ENCODE data around the gene SEC61G. TPM values are rescaled to one million over a fixed set of nuclear protein-coding genes. Genes with fewer than 3 reads are reported as not detected.

Gene SEC61G
- total RNA-seq, 1 experiment from 2014 or later = 208 TPM

- H3K27ac Mint-ChIP-seq = no peak overlapping the region
- H3K9me3 Mint-ChIP-seq = peaks cover 33% of the 10 kb centered on the region
- ChIA-PET CTCF (no interaction called here), POLR2A (no interaction called here)
- peaks cover 31% of the 10 kb centered on the region for H3K36me3 Mint-ChIP-seq
- peaks cover 57% of the 10 kb centered on the region for H3K27me3 Mint-ChIP-seq (ENCODE audit: low read depth)
- H3K4me1 Mint-ChIP-seq = peaks cover 32% of the 10 kb centered on the region
- no peak for DNase-seq (ENCODE audit: low spot score)
- no peak for ATAC-seq
- TF ChIP-seq JUN (CRISPR knock-in tag; IDR thresholded peaks at IDR 0.05) (no peak), CBFB (CRISPR knock-in tag; IDR thresholded peaks at IDR 0.05; ENCODE audit: low read depth) (no peak), STAT6 (CRISPR knock-in tag; conservative IDR thresholded peaks at IDR 0.05; ENCODE audit: low read depth) (no peak), ETV6 (CRISPR knock-in tag; IDR thresholded peaks at IDR 0.05) (no peak), SP1 (CRISPR knock-in tag; conservative IDR thresholded peaks at IDR 0.05) (no peak), ZBTB21 (CRISPR knock-in tag; IDR thresholded peaks at IDR 0.05; ENCODE audit: borderline replicate concordance) (no peak), USF1 (CRISPR knock-in tag; IDR thresholded peaks at IDR 0.05) (no peak)
- no peak overlapping the region for H3K4me3 Mint-ChIP-seq
These were observed 19.2 kb upstream of the SEC61G start for GRCh38 chr7:54778166-54778565.

- Mint-ChIP-seq H3K27ac (no peak overlapping the region), H3K4me3 (no peak overlapping the region), H3K27me3 (ENCODE audit: low read depth) (peaks cover 41% of the 10 kb centered on the region), H3K4me1 (peaks cover 5% of the 10 kb centered on the region), H3K36me3 (peaks cover 31% of the 10 kb centered on the region), H3K9me3 (peaks cover 33% of the 10 kb centered on the region)
- ChIA-PET POLR2A (no interaction called here), CTCF (interaction anchor here (0.6 to 2.9 kb wide), 4 partner anchors 13 to 480 kb away, joined by 3 to 22 read pairs (median 4); no protein-coding TSS in a partner anchor)
- ATAC-seq = no peak
- DNase-seq (ENCODE audit: low spot score) = no peak
- TF ChIP-seq E2F1 (CRISPR knock-in tag; IDR thresholded peaks at IDR 0.05) (no peak), NR3C1 (CRISPR knock-in tag; conservative IDR thresholded peaks at IDR 0.05; ENCODE audit: low read depth) (no peak), HMGXB4 (CRISPR knock-in tag; IDR thresholded peaks at IDR 0.05) (no peak), GTF2I (CRISPR knock-in tag; conservative IDR thresholded peaks at IDR 0.05) (no peak), ATF6 (CRISPR knock-in tag; IDR thresholded peaks at IDR 0.05) (no peak), IRF2 (CRISPR knock-in tag; IDR thresholded peaks at IDR 0.05; ENCODE audit: borderline replicate concordance, low read depth) (no peak), KAT7 (CRISPR knock-in tag; IDR thresholded peaks at IDR 0.05; ENCODE audit: borderline replicate concordance) (no peak), ERG (CRISPR knock-in tag; IDR thresholded peaks at IDR 0.05) (no peak), ZNF532 (CRISPR knock-in tag; IDR thresholded peaks at IDR 0.05; ENCODE audit: borderline replicate concordance) (no peak), PRRX2 (CRISPR knock-in tag; IDR thresholded peaks at IDR 0.05) (no peak), GRHL2 (CRISPR knock-in tag; IDR thresholded peaks at IDR 0.05; ENCODE audit: insufficient replicate concordance, severe bottlenecking) (no peak)
These were observed 16.1 kb upstream of the SEC61G start for GRCh38 chr7:54774785-54775740.

All from WTC11 (cell line).